Skin epidermis (tissue), 12 donors: ENCODE results near the gene UQCR11.
A peak's percentile ranks its signal among the peaks of the same experiment; 100 is the strongest.

ENCODE experiments used
- H3K27ac ChIP-seq, 21 experiments: fragments of 200-600 bp; sonication (generic) in 11 of 21; one replicate each; pipeline ENCODE4 v1.5.0; 2020; ENCODE audit warnings: mild to moderate bottlenecking in 3 of 21, inconsistent platforms in 2 of 21, moderate library complexity in 2 of 21
- H3K4me3 ChIP-seq, 7 experiments: fragments of 200-600 bp; sonication (generic) in 2 of 7; one replicate each; pipeline ENCODE4 v1.5.0; 2020; ENCODE audit warnings: inconsistent platforms in 2 of 7, mild to moderate bottlenecking in 2 of 7, moderate library complexity in 1 of 7

The UQCR11 gene

GRCh38 chr19:1605236-1606137 lies at the start of gene UQCR11:
TSS of gene UQCR11 (minus strand) at chr19:1605462. CDS start at chr19:1605409, 53 bp downstream.
- H3K27ac ChIP-seq, result peak within 1 kb of the TSS; percentile 67 to 98 (median 90)

GRCh38 chr19:1654178-1654792 lies 49.0 kb upstream of the UQCR11 start:
- no peak overlapping the region for H3K4me3 ChIP-seq
- H3K27ac ChIP-seq, result no peak overlapping the region

More at GRCh38 chr19:1605236-1606137, at the start of gene UQCR11:
- H3K4me3 ChIP-seq, result peak within 1 kb of the TSS; percentile 87 to 100 (median 99)

GRCh38 chr19:1653300-1653628 lies 48.0 kb upstream of the UQCR11 start:
- peak overlapping the region in 20 of 21 experiments; percentile 46 to 100 (median 100) for H3K27ac ChIP-seq
- peak overlapping the region; percentile 30 to 61 (median 37) for H3K4me3 ChIP-seq

- Histone ChIP-seq H3K4me3 (peak within 1 kb of the TSS; percentile 51 to 95 (median 74)), H3K27ac (peak within 1 kb of the TSS; percentile 99 to 100 (median 100))
Observed at GRCh38 chr19:1652471-1653299, 47.4 kb upstream of the UQCR11 start, which contains the start of gene TCF3. TSS of gene TCF3 (minus strand) at chr19:1652615. CDS start at chr19:1650248, 2,367 bp downstream.

- Histone ChIP-seq H3K4me3 (peak overlapping the region; percentile 51 to 95 (median 74)), H3K27ac (peak overlapping the region; percentile 10 to 92 (median 79))
Observed at GRCh38 chr19:1651568-1652291, 46.5 kb upstream of the UQCR11 start.

- Histone ChIP-seq H3K27ac (peak overlapping the region in 20 of 21 experiments; percentile 70 to 92 (median 80)), H3K4me3 (peak overlapping the region; percentile 51 to 95 (median 74))
Observed at GRCh38 chr19:1650650-1651567, 45.6 kb upstream of the UQCR11 start.

GRCh38 chr19:1649706-1650649 lies 44.7 kb upstream of the UQCR11 start:
- Histone ChIP-seq H3K27ac (peak overlapping the region in 8 of 21 experiments; percentile 73 to 92 (median 87)), H3K4me3 (peak overlapping the region in 2 of 7 experiments; percentile 73 to 95)

GRCh38 chr19:1648920-1649541 lies 43.8 kb upstream of the UQCR11 start:
- H3K4me3 ChIP-seq, result no peak overlapping the region
- no peak overlapping the region for H3K27ac ChIP-seq

- peak overlapping the region in 1 of 21 experiments; percentile 51 for H3K27ac ChIP-seq
- no peak overlapping the region for H3K4me3 ChIP-seq
Observed at GRCh38 chr19:1648459-1648849, 43.2 kb upstream of the UQCR11 start.

GRCh38 chr19:1647501-1648458 lies 42.5 kb upstream of the UQCR11 start:
- Histone ChIP-seq H3K4me3 (no peak overlapping the region), H3K27ac (peak overlapping the region in 1 of 21 experiments; percentile 51)

- peak overlapping the region in 1 of 21 experiments; percentile 51 for H3K27ac ChIP-seq
- H3K4me3 ChIP-seq, result no peak overlapping the region
Observed at GRCh38 chr19:1646659-1647453, 41.6 kb upstream of the UQCR11 start.

- Histone ChIP-seq H3K4me3 (no peak overlapping the region), H3K27ac (no peak overlapping the region)
Observed at GRCh38 chr19:1646149-1646548, 40.9 kb upstream of the UQCR11 start.

GRCh38 chr19:1645299-1645698 lies 40.0 kb upstream of the UQCR11 start:
- Histone ChIP-seq H3K4me3 (no peak overlapping the region), H3K27ac (no peak overlapping the region)

- no peak overlapping the region for H3K27ac ChIP-seq
- no peak overlapping the region for H3K4me3 ChIP-seq
Observed at GRCh38 chr19:1644070-1644469, 38.8 kb upstream of the UQCR11 start.
